HepG2 (cell line): ENCODE data around the gene PNKD. TPM values are rescaled to one million over a fixed set of nuclear protein-coding genes. Genes with fewer than 3 reads are reported as not detected.

Source experiments
- HES4 ChIP-seq: sonication (generic); formaldehyde crosslinking; IDR thresholded peaks from 2 replicates; pipeline ENCODE4 v1.9.0; 2021; ENCODE audit warnings: mild to moderate bottlenecking, missing genetic modification reagents, borderline replicate concordance
- HIVEP1 ChIP-seq: sonication (generic); formaldehyde crosslinking; IDR thresholded peaks from 2 replicates; pipeline ENCODE4 v1.4.0; 2020; ENCODE audit warnings: mild to moderate bottlenecking, missing genetic modification reagents
- IRF1 ChIP-seq: sonication (generic); formaldehyde crosslinking; IDR thresholded peaks from 2 replicates; pipeline ENCODE4 v1.4.0; 2020; ENCODE audit warnings: low read depth, mild to moderate bottlenecking, missing genetic modification reagents
- KLF9 ChIP-seq: IDR thresholded peaks from 2 replicates; pipeline ENCODE4 v1.6.1; 2016; ENCODE audit warnings: low read depth
- NFE2L2 ChIP-seq: fragments of 150-350 bp; IDR thresholded peaks from 2 replicates; pipeline ENCODE4 v1.6.1; 2014; ENCODE audit warnings: low read length
- NR1H2 ChIP-seq: sonication (generic); formaldehyde crosslinking; IDR thresholded peaks from 2 replicates; pipeline ENCODE4 v1.8.1; 2022; ENCODE audit warnings: low read depth, missing genetic modification reagents, borderline replicate concordance
- SMARCC2 ChIP-seq: fragments of 450-650 bp; IDR thresholded peaks from 2 replicates; pipeline ENCODE4 v1.6.1; 2017; ENCODE audit warnings: antibody characterized with exemption, mild to moderate bottlenecking
- SOX13 ChIP-seq, 3 experiments: fragments of 450-650 bp in 1 of 3; sonication (generic) in 1 of 3; formaldehyde crosslinking in 1 of 3; IDR thresholded peaks in 2 of 3; conservative IDR thresholded peaks in 1 of 3; 2 replicates each; pipeline versions ENCODE4 v1.5.0 to v1.6.1; 2016 to 2020; ENCODE audit warnings: antibody characterized with exemption in 1 of 3, mild to moderate bottlenecking in 1 of 3, missing compliant biosample characterization in 1 of 3, missing genetic modification reagents in 1 of 3, moderate library complexity in 1 of 3
- SP5 ChIP-seq: IDR thresholded peaks from 2 replicates; pipeline ENCODE4 v1.6.1; 2016; ENCODE audit warnings: low read depth, borderline replicate concordance
- TERF1 ChIP-seq: sonication (generic); formaldehyde crosslinking; IDR thresholded peaks from 2 replicates; pipeline ENCODE4 v1.8.0; 2022; ENCODE audit warnings: mild to moderate bottlenecking, missing genetic modification reagents, moderate library complexity
- ZBTB37 ChIP-seq: sonication (generic); formaldehyde crosslinking; IDR thresholded peaks from 2 replicates; pipeline ENCODE4 v1.4.0; 2020; ENCODE audit warnings: mild to moderate bottlenecking, missing genetic modification reagents
- ZBTB46 ChIP-seq: sonication (generic); formaldehyde crosslinking; IDR thresholded peaks from 2 replicates; pipeline ENCODE4 v1.4.0; 2020; ENCODE audit warnings: mild to moderate bottlenecking, missing genetic modification reagents, borderline replicate concordance
- ZNF101 ChIP-seq: sonication (generic); formaldehyde crosslinking; IDR thresholded peaks from 2 replicates; pipeline ENCODE4 v1.4.0; 2020; ENCODE audit warnings: mild to moderate bottlenecking, low read depth, missing genetic modification reagents, borderline replicate concordance
- ZNF160 ChIP-seq: sonication (generic); formaldehyde crosslinking; IDR thresholded peaks from 2 replicates; pipeline ENCODE4 v1.8.0; 2022; ENCODE audit warnings: mild to moderate bottlenecking, inconsistent platforms, missing genetic modification reagents
- ZNF264 ChIP-seq: sonication (generic); formaldehyde crosslinking; IDR thresholded peaks from 2 replicates; pipeline ENCODE4 v1.4.0; 2020; ENCODE audit warnings: missing genetic modification reagents
- ZNF335 ChIP-seq: sonication (generic); formaldehyde crosslinking; IDR thresholded peaks from 2 replicates; pipeline ENCODE4 v1.4.0; 2020; ENCODE audit warnings: missing genetic modification reagents
- polyA plus RNA-seq, 8 experiments: library from polyadenylated mRNA; depleted of rRNA in 3 of 8; stranded (reverse) in 7 of 8; unstranded in 1 of 8; fragments of >200 nt; fragmentation: Illumina TruSeq in 4 of 8; extraction: Trizol in 4 of 8; gene quantifications; 2 replicates each; pipeline versions ENCODE4 v1.2.1 to v1.2.3, GENCODE V29; 2011 to 2016; ENCODE audit warnings: low read depth in 4 of 8, missing spikeins in 1 of 8, mixed read lengths in 1 of 8; ENCODE audit not compliant: insufficient read depth in 1 of 8
- total RNA-seq, 5 experiments: library from RNA; depleted of rRNA; stranded (reverse); fragments of >200 nt; fragmentation: Illumina TruSeq; extraction: Trizol; gene quantifications; 2 replicates each; pipeline ENCODE4 v1.2.3, GENCODE V29; 2016; ENCODE audit warnings: low read depth in 1 of 5
- TF ChIP-seq, protein P1 (sequence below): sonication (generic); formaldehyde crosslinking; IDR thresholded peaks from 2 replicates; pipeline ENCODE4 v1.4.0; 2020; ENCODE audit warnings: missing genetic modification reagents, borderline replicate concordance
- TF ChIP-seq, protein P2 (sequence below): IDR thresholded peaks from 2 replicates; pipeline ENCODE4 v1.6.1; 2016; ENCODE audit warnings: missing genetic modification reagents, missing compliant biosample characterization

The PNKD gene
- total and polyA plus RNA-seq, 2 of the 13 experiments (the other 11 are each of a cell fraction or from before 2014, with no cell fraction given), result 55.9 to 80.4 TPM

- TF ChIP-seq HES4 (CRISPR knock-in tag) (peak; percentile 39; the same call in 1 of the 2 replicates), SP5 (CRISPR knock-in tag) (peak; percentile 97), SOX13 (IDR thresholded peaks at IDR 0.05) (peak; percentile 77; the same call in 1 of the 2 replicates), SOX13 (CRISPR knock-in tag; conservative IDR thresholded peaks at IDR 0.05 in 1 of 2, IDR thresholded peaks at IDR 0.05 in 1 of 2) (no peak; a peak in 1 of 4 replicates), NFE2L2 (no peak), ZNF264 (CRISPR knock-in tag) (no peak), ZBTB37 (CRISPR knock-in tag) (0 out of 2 replicates have a peak, but pooled peaks have one; percentile 40), KLF9 (CRISPR knock-in tag) (peak; percentile 94; the same call in 1 of the 2 replicates), NR1H2 (CRISPR knock-in tag) (0 out of 2 replicates have a peak, but pooled peaks have one; percentile 50), ZNF335 (CRISPR knock-in tag) (peak; percentile 87), ZBTB46 (CRISPR knock-in tag) (peak; percentile 97; the same call in 1 of the 2 replicates), ZNF160 (CRISPR knock-in tag) (peak; percentile 83; the same call in 1 of the 2 replicates), HIVEP1 (CRISPR knock-in tag) (no peak; the same call in 1 of the 2 replicates), ZNF101 (CRISPR knock-in tag) (no peak), IRF1 (CRISPR knock-in tag) (peak; percentile 92; the same call in 1 of the 2 replicates), TERF1 (CRISPR knock-in tag) (no peak), SMARCC2 (no peak)
- TF ChIP-seq, protein P1, sequence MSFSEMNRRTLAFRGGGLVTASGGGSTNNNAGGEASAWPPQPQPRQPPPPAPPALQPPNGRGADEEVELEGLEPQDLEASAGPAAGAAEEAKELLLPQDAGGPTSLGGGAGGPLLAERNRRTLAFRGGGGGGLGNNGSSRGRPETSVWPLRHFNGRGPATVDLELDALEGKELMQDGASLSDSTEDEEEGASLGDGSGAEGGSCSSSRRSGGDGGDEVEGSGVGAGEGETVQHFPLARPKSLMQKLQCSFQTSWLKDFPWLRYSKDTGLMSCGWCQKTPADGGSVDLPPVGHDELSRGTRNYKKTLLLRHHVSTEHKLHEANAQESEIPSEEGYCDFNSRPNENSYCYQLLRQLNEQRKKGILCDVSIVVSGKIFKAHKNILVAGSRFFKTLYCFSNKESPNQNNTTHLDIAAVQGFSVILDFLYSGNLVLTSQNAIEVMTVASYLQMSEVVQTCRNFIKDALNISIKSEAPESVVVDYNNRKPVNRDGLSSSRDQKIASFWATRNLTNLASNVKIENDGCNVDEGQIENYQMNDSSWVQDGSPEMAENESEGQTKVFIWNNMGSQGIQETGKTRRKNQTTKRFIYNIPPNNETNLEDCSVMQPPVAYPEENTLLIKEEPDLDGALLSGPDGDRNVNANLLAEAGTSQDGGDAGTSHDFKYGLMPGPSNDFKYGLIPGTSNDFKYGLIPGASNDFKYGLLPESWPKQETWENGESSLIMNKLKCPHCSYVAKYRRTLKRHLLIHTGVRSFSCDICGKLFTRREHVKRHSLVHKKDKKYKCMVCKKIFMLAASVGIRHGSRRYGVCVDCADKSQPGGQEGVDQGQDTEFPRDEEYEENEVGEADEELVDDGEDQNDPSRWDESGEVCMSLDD (CRISPR knock-in tag), result peak; percentile 99
- TF ChIP-seq, protein P2, sequence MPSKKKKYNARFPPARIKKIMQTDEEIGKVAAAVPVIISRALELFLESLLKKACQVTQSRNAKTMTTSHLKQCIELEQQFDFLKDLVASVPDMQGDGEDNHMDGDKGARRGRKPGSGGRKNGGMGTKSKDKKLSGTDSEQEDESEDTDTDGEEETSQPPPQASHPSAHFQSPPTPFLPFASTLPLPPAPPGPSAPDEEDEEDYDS (CRISPR knock-in tag), result peak; percentile 84; the same call in 1 of the 2 replicates
Observed at GRCh38 chr2:218395826-218396687, 125.7 kb downstream of the PNKD start (continued).
